ENCODE data around the gene ATPAF1. TPM values are rescaled to one million over a fixed set of nuclear protein-coding genes. Genes with fewer than 3 reads are reported as not detected.

ATPAF1 gene
- total and polyA plus RNA-seq, 10 of the 15 experiments (the other 5 are each of a cell fraction or from before 2014, with no cell fraction given) = 15.2 to 93.5 (median 48.4) TPM

DNA sequence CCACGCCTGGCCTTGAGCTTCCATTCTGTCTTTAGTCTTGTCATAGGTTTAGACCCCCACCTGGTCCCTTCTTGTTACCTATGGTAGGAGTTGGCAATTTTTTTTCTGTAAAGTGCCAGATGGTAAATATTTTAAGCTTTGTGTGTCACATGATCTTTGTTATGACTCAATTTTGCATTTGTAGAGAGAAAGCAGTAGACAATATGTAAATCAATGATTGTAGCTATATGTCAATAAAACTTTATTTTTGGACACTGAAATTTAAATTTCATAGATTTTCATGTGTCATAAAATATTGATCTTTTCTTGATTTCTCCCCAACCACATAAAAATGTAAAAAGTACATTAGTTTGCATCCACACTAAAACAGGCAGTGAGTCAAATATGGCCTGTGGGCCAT, 72.1 kb downstream of the ATPAF1 start:
- no peaks in the 10 kb centered on the region for H3K79me2 ChIP-seq (ENCODE audit: control insufficient read depth, insufficient read depth, low read length)
- no TSS peak for BruUV-seq (replicated peaks)
- FAIRE-seq (no peak), DNase-seq (ENCODE audit: low read depth, low spot score) (no peak), ATAC-seq (no peak)
- intact Hi-C loops (cut with micrococcal nuclease; ENCODE audit: unreplicated experiment) = no loop called here
- no peaks in the 10 kb centered on the region for H4K20me1 ChIP-seq (ENCODE audit: control insufficient read depth, insufficient read depth)
- H3K36me3 ChIP-seq (ENCODE audit: control insufficient read depth in 2 of 2, insufficient read depth in 2 of 2, low read length in 1 of 2) = peaks cover 3 to 8% of the 10 kb centered on the region in 2 experiments; a peak in 3 of 4 replicates
- ChIA-PET RAD21 (ENCODE audit: unreplicated experiment) (no interaction called here), CTCF (no interaction called here), SMC1A (ENCODE audit: uncharacterized antibody, unreplicated experiment) (interaction anchor here (1.1 kb wide), 1 partner anchor 20 kb away, joined by 3 read pairs; no protein-coding TSS in a partner anchor), POLR2A (interaction anchor here (1.1 kb wide), 1 partner anchor 11 kb away, joined by 6 read pairs; no protein-coding TSS in a partner anchor)
- WGBS (ENCODE audit: insufficient coverage, insufficient replicate concordance, low lambda C conversion rate, missing lambda C conversion rate) = 100% methylated on average over 1 of the region's 1 CpG
- H2AFZ ChIP-seq (ENCODE audit: control insufficient read depth, low read depth, low read length) = no peak overlapping the region
- H3K9ac ChIP-seq (ENCODE audit: control insufficient read depth, insufficient read depth, low read length) = no peak overlapping the region
- H3K4me1 ChIP-seq (ENCODE audit: control insufficient read depth, insufficient read depth, low read length) = 0 out of 2 replicates have a peak, but pooled peaks cover 3% of the 10 kb centered on the region
- in situ Hi-C loops (cut with MboI) = no loop called here
- no peaks in the 10 kb centered on the region for H3K27me3 ChIP-seq (replicated peaks in 1 of 2; ENCODE audit: control insufficient read depth in 2 of 2, insufficient read depth in 2 of 2, low read length in 1 of 2)
- TF ChIP-seq RB1 (IDR thresholded peaks at IDR 0.05; ENCODE audit: borderline replicate concordance) = no peak
- TF ChIP-seq, protein P1, sequence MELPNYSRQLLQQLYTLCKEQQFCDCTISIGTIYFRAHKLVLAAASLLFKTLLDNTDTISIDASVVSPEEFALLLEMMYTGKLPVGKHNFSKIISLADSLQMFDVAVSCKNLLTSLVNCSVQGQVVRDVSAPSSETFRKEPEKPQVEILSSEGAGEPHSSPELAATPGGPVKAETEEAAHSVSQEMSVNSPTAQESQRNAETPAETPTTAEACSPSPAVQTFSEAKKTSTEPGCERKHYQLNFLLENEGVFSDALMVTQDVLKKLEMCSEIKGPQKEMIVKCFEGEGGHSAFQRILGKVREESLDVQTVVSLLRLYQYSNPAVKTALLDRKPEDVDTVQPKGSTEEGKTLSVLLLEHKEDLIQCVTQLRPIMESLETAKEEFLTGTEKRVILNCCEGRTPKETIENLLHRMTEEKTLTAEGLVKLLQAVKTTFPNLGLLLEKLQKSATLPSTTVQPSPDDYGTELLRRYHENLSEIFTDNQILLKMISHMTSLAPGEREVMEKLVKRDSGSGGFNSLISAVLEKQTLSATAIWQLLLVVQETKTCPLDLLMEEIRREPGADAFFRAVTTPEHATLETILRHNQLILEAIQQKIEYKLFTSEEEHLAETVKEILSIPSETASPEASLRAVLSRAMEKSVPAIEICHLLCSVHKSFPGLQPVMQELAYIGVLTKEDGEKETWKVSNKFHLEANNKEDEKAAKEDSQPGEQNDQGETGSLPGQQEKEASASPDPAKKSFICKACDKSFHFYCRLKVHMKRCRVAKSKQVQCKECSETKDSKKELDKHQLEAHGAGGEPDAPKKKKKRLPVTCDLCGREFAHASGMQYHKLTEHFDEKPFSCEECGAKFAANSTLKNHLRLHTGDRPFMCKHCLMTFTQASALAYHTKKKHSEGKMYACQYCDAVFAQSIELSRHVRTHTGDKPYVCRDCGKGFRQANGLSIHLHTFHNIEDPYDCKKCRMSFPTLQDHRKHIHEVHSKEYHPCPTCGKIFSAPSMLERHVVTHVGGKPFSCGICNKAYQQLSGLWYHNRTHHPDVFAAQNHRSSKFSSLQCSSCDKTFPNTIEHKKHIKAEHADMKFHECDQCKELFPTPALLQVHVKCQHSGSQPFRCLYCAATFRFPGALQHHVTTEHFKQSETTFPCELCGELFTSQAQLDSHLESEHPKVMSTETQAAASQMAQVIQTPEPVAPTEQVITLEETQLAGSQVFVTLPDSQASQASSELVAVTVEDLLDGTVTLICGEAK (IDR thresholded peaks at IDR 0.05; ENCODE audit: borderline replicate concordance) = peak; percentile 58
- H3K27ac ChIP-seq (ENCODE audit: control insufficient read depth, insufficient read depth) = no peak overlapping the region
- no peaks in the 10 kb centered on the region for H3K9me3 ChIP-seq (replicated peaks; ENCODE audit: control insufficient read depth, insufficient read depth, low read length)
- H3K4me3 ChIP-seq = no peak overlapping the region
- H3K4me2 ChIP-seq (ENCODE audit: control insufficient read depth, insufficient read depth) = no peak overlapping the region
